HCT116 (cell line): ENCODE data around the gene SRGAP1. TPM values are rescaled to one million over a fixed set of nuclear protein-coding genes. Genes with fewer than 3 reads are reported as not detected.
A peak's percentile ranks its signal among the peaks of the same experiment; 100 is the strongest.

Experiments
- ATAC-seq: fragments of 200-7000 bp; cut with Tn5 transposase; 2 replicates; pipeline ENCODE4 v1.9.1; 2020; ENCODE audit warnings: mild to moderate bottlenecking, moderate library complexity
- BruUV-seq: library from RNA; stranded (reverse); fragments of 400-500 nt; replicated peaks from 2 replicates; lab custom pipeline; 2021; lab: Mats Ljungman, UMichigan
- CTCF ChIA-PET: fragments of 300-600 bp; sonication (Branson Sonifier 250); formaldehyde crosslinking; loops from one replicate; lab custom pipeline; 2021; ENCODE audit warnings: antibody characterized with exemption; lab: Charles Lee
- POLR2A ChIA-PET: fragments of 300-600, 350-600 bp; sonication (Branson Sonifier 250); formaldehyde crosslinking; loops from one replicate; lab custom pipeline; 2021; ENCODE audit warnings: antibody characterized with exemption; lab: Charles Lee
- RAD21 ChIA-PET, 2 experiments: fragments of 300-600 bp; sonication (Branson Sonifier 250); formaldehyde crosslinking; loops; one replicate each; lab custom pipeline; 2023; ENCODE audit warnings: low total read pairs in 2 of 2; ENCODE audit not compliant: uncharacterized antibody in 2 of 2, unreplicated experiment in 2 of 2, low non-redundant PET in 1 of 2; lab: Charles Lee
- DNase-seq: peaks from one replicate; pipeline ENCODE4 v3.0.0-alpha.2; 2010; ENCODE audit warnings: low read depth, low spot score
- H2AFZ ChIP-seq: fragments of 200-600 bp; shearing (Covaris generic), sonication (generic); 2 replicates; pipeline ENCODE4 v1.6.1; 2017; ENCODE audit warnings: low read depth, mixed run types, mixed read lengths, antibody characterized with exemption, low read length; ENCODE audit not compliant: poor library complexity, severe bottlenecking
- H3K27ac ChIP-seq: 2 replicates; pipeline ENCODE4 v1.5.1; 2012; ENCODE audit warnings: low read depth, low read length
- H3K27me3 ChIP-seq: fragments of 200-600 bp; sonication (generic); 2 replicates; pipeline ENCODE4 v1.6.1; 2016; ENCODE audit warnings: mixed run types, low read length, mixed read lengths; ENCODE audit not compliant: insufficient read depth
- H3K36me3 ChIP-seq, 2 experiments: fragments of 200-500 bp in 1 of 2; fragments of 200-600 bp in 1 of 2; sonication (Bioruptor generic) in 1 of 2; sonication (generic) in 1 of 2; 2 replicates each; pipeline versions ENCODE4 v1.5.1 to v1.6.1; 2014 to 2016; ENCODE audit warnings: low read length in 2 of 2, inconsistent platforms in 1 of 2, mixed read lengths in 1 of 2, mixed run types in 1 of 2; ENCODE audit not compliant: insufficient read depth in 2 of 2, control insufficient read depth in 1 of 2
- H3K4me1 ChIP-seq, 2 experiments: fragments of 200-600 bp in 1 of 2; sonication (generic) in 1 of 2; 2 replicates each; pipeline versions ENCODE4 v1.5.1 to v1.6.1; 2012 to 2017; ENCODE audit warnings: low read length in 2 of 2, inconsistent platforms in 1 of 2, mild to moderate bottlenecking in 1 of 2, mixed read lengths in 1 of 2, mixed run types in 1 of 2, moderate library complexity in 1 of 2; ENCODE audit not compliant: insufficient read depth in 2 of 2, control insufficient read depth in 1 of 2
- H3K4me2 ChIP-seq: fragments of 200-600 bp; sonication (generic); 2 replicates; pipeline ENCODE4 v1.6.1; 2017; ENCODE audit warnings: mixed run types, low read length, mixed read lengths
- H3K4me3 ChIP-seq, 2 experiments: fragments of 200-600 bp in 1 of 2; sonication (generic) in 1 of 2; replicated peaks in 1 of 2; 2 replicates each; pipeline ENCODE4 v1.5.1; 2011 to 2016; ENCODE audit warnings: low read length in 2 of 2, control low read depth in 1 of 2, low read depth in 1 of 2, mild to moderate bottlenecking in 1 of 2, mixed read lengths in 1 of 2, mixed run types in 1 of 2
- H3K79me2 ChIP-seq: fragments of 200-600 bp; sonication (generic); 2 replicates; pipeline ENCODE4 v1.6.1; 2017; ENCODE audit warnings: mild to moderate bottlenecking, mixed run types, low read length, moderate library complexity, mixed read lengths; ENCODE audit not compliant: insufficient read depth
- H3K9ac ChIP-seq: fragments of 200-600 bp; sonication (generic); 2 replicates; pipeline ENCODE4 v1.6.1; 2016; ENCODE audit warnings: low read length, mixed read lengths
- H3K9me2 ChIP-seq: fragments of 200-600 bp; sonication (generic), shearing (Covaris generic); 2 replicates; pipeline ENCODE4 v1.6.1; 2017; ENCODE audit warnings: mixed run types, mild to moderate bottlenecking, moderate library complexity; ENCODE audit not compliant: insufficient read depth
- H3K9me3 ChIP-seq, 2 experiments: fragments of 200-500 bp in 1 of 2; fragments of 200-600 bp in 1 of 2; sonication (Bioruptor generic) in 1 of 2; sonication (generic) in 1 of 2; 2 replicates each; pipeline ENCODE4 v1.6.1; 2014 to 2017; ENCODE audit warnings: low read length in 2 of 2, mixed read lengths in 2 of 2, inconsistent platforms in 1 of 2, low read depth in 1 of 2, mild to moderate bottlenecking in 1 of 2, mixed run types in 1 of 2, moderate library complexity in 1 of 2; ENCODE audit not compliant: control insufficient read depth in 1 of 2, insufficient read depth in 1 of 2
- H4K20me1 ChIP-seq: fragments of 200-600 bp; sonication (generic), shearing (Covaris generic); 2 replicates; pipeline ENCODE4 v1.6.1; 2017; ENCODE audit warnings: mixed run types, mild to moderate bottlenecking, moderate library complexity; ENCODE audit not compliant: insufficient read depth
- ATF3 ChIP-seq: IDR thresholded peaks from 2 replicates; pipeline ENCODE4 v1.6.1; 2012
- CTCF ChIP-seq, 3 experiments: fragments of 200-600 bp in 1 of 3; sonication (generic) in 1 of 3; IDR thresholded peaks in 2 of 3; conservative IDR thresholded peaks in 1 of 3; 2 replicates each; pipeline ENCODE4 v1.5.1; 2012 to 2017; ENCODE audit warnings: low read depth in 2 of 3, low read length in 2 of 3, antibody characterized with exemption in 1 of 3, borderline replicate concordance in 1 of 3, control low read depth in 1 of 3, mild to moderate bottlenecking in 1 of 3, mixed read lengths in 1 of 3, mixed run types in 1 of 3, moderate library complexity in 1 of 3; ENCODE audit not compliant: insufficient read depth in 1 of 3
- EGR1 ChIP-seq: IDR thresholded peaks from 2 replicates; pipeline ENCODE4 v1.6.1; 2012; ENCODE audit warnings: low read depth
- ELF1 ChIP-seq: IDR thresholded peaks from 2 replicates; pipeline ENCODE4 v1.6.1; 2012; ENCODE audit warnings: low read depth, borderline replicate concordance
- EZH2 ChIP-seq: fragments of 200-600 bp; sonication (generic); IDR thresholded peaks from 2 replicates; pipeline ENCODE4 v1.6.1; 2017; ENCODE audit warnings: antibody characterized with exemption, mixed run types
- FOSL1 ChIP-seq: IDR thresholded peaks from 2 replicates; pipeline ENCODE4 v1.6.1; 2012; ENCODE audit warnings: low read depth
- JUND ChIP-seq: IDR thresholded peaks from 2 replicates; pipeline ENCODE4 v1.6.1; 2012
- POLR2A ChIP-seq: IDR thresholded peaks from 2 replicates; pipeline ENCODE4 v1.7.0; 2011; ENCODE audit warnings: borderline replicate concordance; ENCODE audit not compliant: insufficient read depth, insufficient read length; ENCODE audit errors: extremely low read depth
- POLR2AphosphoS5 ChIP-seq: IDR thresholded peaks from 2 replicates; pipeline ENCODE4 v1.6.1; 2011; ENCODE audit warnings: mild to moderate bottlenecking, low read depth, low read length, moderate library complexity
- RAD21 ChIP-seq: IDR thresholded peaks from 2 replicates; pipeline ENCODE4 v1.6.1; 2012; ENCODE audit warnings: low read depth, mild to moderate bottlenecking
- SIN3A ChIP-seq: IDR thresholded peaks from 2 replicates; pipeline ENCODE4 v1.6.1; 2012; ENCODE audit warnings: low read depth
- SRF ChIP-seq: IDR thresholded peaks from 2 replicates; pipeline ENCODE4 v1.6.1; 2012; ENCODE audit warnings: low read depth
- TCF7L2 ChIP-seq: IDR thresholded peaks from 2 replicates; pipeline ENCODE4 v1.7.0; 2011; ENCODE audit warnings: borderline replicate concordance, inconsistent platforms; ENCODE audit not compliant: insufficient read depth, insufficient read length; ENCODE audit errors: extremely low read depth
- YY1 ChIP-seq: IDR thresholded peaks from 2 replicates; pipeline ENCODE4 v1.6.1; 2011; ENCODE audit warnings: low read length, low read depth, moderate library complexity, mild to moderate bottlenecking; ENCODE audit not compliant: insufficient replicate concordance; ENCODE audit errors: extremely low read depth
- ZNF274 ChIP-seq: fragments of 200-500 bp; sonication (Bioruptor generic); IDR thresholded peaks from 2 replicates; pipeline ENCODE4 v1.6.1; 2014; ENCODE audit warnings: mild to moderate bottlenecking, low read depth, low read length, inconsistent platforms
- intact Hi-C: fragments of 100-400 bp; cut with micrococcal nuclease; formaldehyde crosslinking; loops from 2 replicates; pipeline ENCODE4 v1.10.0; 2022
- total RNA-seq: library from RNA; stranded (reverse); gene quantifications from one replicate; pipeline ENCODE4 v1.2.1, GENCODE V29; 2021; ENCODE audit not compliant: unreplicated experiment
- TF ChIP-seq, protein P1 (sequence below): IDR thresholded peaks from 2 replicates; pipeline ENCODE4 v1.6.1; 2012

SRGAP1 gene
- total RNA-seq, 1 experiment from 2014 or later, result 16.6 TPM

DNA sequence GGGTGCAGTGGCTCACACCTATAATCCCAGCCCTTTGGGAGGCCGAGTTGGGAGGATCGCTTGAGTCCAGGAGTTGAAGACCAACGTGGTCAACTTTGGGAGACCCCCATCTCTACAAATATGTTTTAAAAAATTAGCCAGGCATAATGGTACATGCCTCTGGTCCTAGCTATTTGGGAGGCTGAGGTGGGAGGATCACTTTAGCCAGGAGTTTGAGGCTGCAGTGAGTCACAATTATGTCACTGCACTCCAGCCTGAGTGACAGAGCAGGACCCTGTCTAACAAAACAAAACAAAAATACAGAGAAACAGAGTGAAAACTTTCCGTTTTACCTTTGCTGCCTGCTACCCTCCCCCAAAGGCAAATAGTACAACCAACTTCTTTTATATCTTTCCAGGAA is 60.2 kb downstream of the SRGAP1 start:
- RAD21 ChIA-PET, result no interaction called here
- POLR2A ChIA-PET, result interaction anchor here (1.5 kb wide), 1 partner anchor 13 kb away, joined by 4 read pairs; no protein-coding TSS in a partner anchor
- Histone ChIP-seq H3K27me3 (no peaks in the 10 kb centered on the region), H3K79me2 (peaks cover 70% of the 10 kb centered on the region), H3K9me2 (no peaks in the 10 kb centered on the region), H3K36me3 (no peaks in the 10 kb centered on the region), H3K9me3 (no peaks in the 10 kb centered on the region), H4K20me1 (peaks cover 5% of the 10 kb centered on the region; the same call in 1 of the 2 replicates), H3K27ac (no peak overlapping the region), H3K4me2 (peak overlapping the region; percentile 26), H2AFZ (no peak overlapping the region), H3K4me3 (no peak overlapping the region), H3K4me1 (peaks cover 13 to 24% of the 10 kb centered on the region in 2 experiments; a peak in 3 of 4 replicates), H3K9ac (no peak overlapping the region)
- peak; percentile 49; the same call in 1 of the 2 replicates for ATAC-seq
- BruUV-seq, result no TSS peak
- intact Hi-C loops, result no loop called here
- DNase-seq, result no peak
- CTCF ChIA-PET, result no interaction called here
- TF ChIP-seq FOSL1, result peak; percentile 40; the same call in 1 of the 2 replicates
- no peak for TF ChIP-seq EGR1
- TF ChIP-seq, all 23 proteins: peak for 1

DNA sequence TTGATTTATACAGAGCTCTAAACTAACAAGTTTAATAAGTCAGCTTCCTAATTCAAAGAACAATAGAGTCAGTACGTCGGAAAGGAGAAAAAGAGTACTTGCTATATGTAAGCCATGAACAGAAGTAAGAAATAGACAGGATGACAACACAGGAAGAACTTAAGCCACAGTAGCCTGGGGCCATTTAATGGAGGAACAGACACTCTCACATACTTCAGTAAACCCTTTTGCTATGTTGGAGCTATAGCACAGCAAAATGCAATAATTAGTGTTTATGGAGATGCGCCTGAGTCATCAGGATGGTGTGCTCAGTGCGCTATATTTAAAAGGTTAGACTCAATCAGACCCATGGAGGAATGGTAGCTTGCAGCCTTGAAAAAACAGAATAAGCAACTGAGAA is 61.0 kb downstream of the SRGAP1 start:
- peak; percentile 22; the same call in 1 of the 2 replicates for ATAC-seq
- peaks cover 13 to 24% of the 10 kb centered on the region in 2 experiments; a peak in 3 of 4 replicates for H3K4me1 ChIP-seq
- ChIA-PET POLR2A (interaction anchor here (0.6 kb wide), 1 partner anchor 10 kb away, joined by 3 read pairs; no protein-coding TSS in a partner anchor), RAD21 (no interaction called here), CTCF (no interaction called here)
- no peak overlapping the region for H3K27ac ChIP-seq
- TF ChIP-seq TCF7L2, result no peak
- no peak for TF ChIP-seq POLR2A
- TF ChIP-seq ATF3, result no peak
- no peak for TF ChIP-seq POLR2AphosphoS5
- TF ChIP-seq, protein P1, sequence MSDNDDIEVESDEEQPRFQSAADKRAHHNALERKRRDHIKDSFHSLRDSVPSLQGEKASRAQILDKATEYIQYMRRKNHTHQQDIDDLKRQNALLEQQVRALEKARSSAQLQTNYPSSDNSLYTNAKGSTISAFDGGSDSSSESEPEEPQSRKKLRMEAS, result no peak
- TF ChIP-seq EGR1, result no peak
- no peak for TF ChIP-seq ZNF274
- no peak for TF ChIP-seq CTCF (IDR thresholded peaks at IDR 0.05 in 2 of 3, conservative IDR thresholded peaks at IDR 0.05 in 1 of 3; ENCODE audit: borderline replicate concordance in 1 of 3, insufficient read depth in 1 of 3, low read depth in 2 of 3, low read length in 2 of 3)
- TF ChIP-seq FOSL1, result no peak
- no peak for TF ChIP-seq SIN3A
- no peak for TF ChIP-seq ELF1
- no peak for TF ChIP-seq RAD21
- no peak for TF ChIP-seq YY1
- TF ChIP-seq JUND, result no peak
- no peak for TF ChIP-seq SRF
- TF ChIP-seq EZH2, result no peak
- no peaks in the 10 kb centered on the region for H3K9me3 ChIP-seq
- peaks cover 76% of the 10 kb centered on the region for H3K79me2 ChIP-seq
- no peak for DNase-seq
- no peak overlapping the region for H3K4me3 ChIP-seq
- peaks cover 5% of the 10 kb centered on the region; the same call in 1 of the 2 replicates for H4K20me1 ChIP-seq
- H2AFZ ChIP-seq, result no peak overlapping the region
- H3K36me3 ChIP-seq, result no peaks in the 10 kb centered on the region
- no TSS peak for BruUV-seq
- intact Hi-C loops, result no loop called here
- H3K9me2 ChIP-seq, result no peaks in the 10 kb centered on the region
- no peak overlapping the region for H3K9ac ChIP-seq
- H3K27me3 ChIP-seq, result no peaks in the 10 kb centered on the region
- peak overlapping the region; percentile 26; the same call in 1 of the 2 replicates for H3K4me2 ChIP-seq
